Measurements from ENCODE around the gene IDH3G.

IDH3G gene

GRCh38 chrX:153776120-153776599, 18.0 kb downstream of the IDH3G start:
- no peak for TF ChIP-seq CTCF (IDR thresholded peaks at IDR 0.05; ENCODE audit: borderline replicate concordance, insufficient read depth, low read depth, low read length)
- no peak overlapping the region for H3K4me3 ChIP-seq (ENCODE audit: low read depth, low read length)

GRCh38 chrX:153775293-153776119, 18.7 kb downstream of the IDH3G start:
- no peak for TF ChIP-seq CTCF (IDR thresholded peaks at IDR 0.05; ENCODE audit: borderline replicate concordance, insufficient read depth, low read depth, low read length)
- no peak overlapping the region for H3K4me3 ChIP-seq (ENCODE audit: low read depth, low read length)

GRCh38 chrX:153774576-153775292, 19.4 kb downstream of the IDH3G start:
- no peak overlapping the region for H3K4me3 ChIP-seq (ENCODE audit: low read depth, low read length)
- no peak for TF ChIP-seq CTCF (IDR thresholded peaks at IDR 0.05; ENCODE audit: borderline replicate concordance, insufficient read depth, low read depth, low read length)

- H3K4me3 ChIP-seq (ENCODE audit: low read depth, low read length) = no peak overlapping the region
- TF ChIP-seq CTCF (IDR thresholded peaks at IDR 0.05; ENCODE audit: borderline replicate concordance, insufficient read depth, low read depth, low read length) = no peak
These were observed 20.2 kb downstream of the IDH3G start for GRCh38 chrX:153773741-153774575.

GRCh38 chrX:153773218-153773611, 21.0 kb downstream of the IDH3G start:
- no peak overlapping the region for H3K4me3 ChIP-seq (ENCODE audit: low read depth, low read length)
- no peak for TF ChIP-seq CTCF (IDR thresholded peaks at IDR 0.05; ENCODE audit: borderline replicate concordance, insufficient read depth, low read depth, low read length)

- no peak overlapping the region for H3K4me3 ChIP-seq (ENCODE audit: low read depth, low read length)
- TF ChIP-seq CTCF (IDR thresholded peaks at IDR 0.05; ENCODE audit: borderline replicate concordance, insufficient read depth, low read depth, low read length) = no peak
These were observed 21.6 kb downstream of the IDH3G start for GRCh38 chrX:153772316-153773217.

Measured in GM12875 (cell line).